Spinal cord (tissue), 10 donors: ENCODE measurements around the gene ITGAD. TPM values are rescaled to one million over a fixed set of nuclear protein-coding genes. Genes with fewer than 3 reads are reported as not detected.
A peak's percentile ranks its signal among the peaks of the same experiment; 100 is the strongest.

Source experiments
- DNase-seq, 6 donors: peaks; one replicate each; pipeline versions ENCODE4 v3.0.0 to v3.0.0-alpha.2; 2013 to 2015; ENCODE audit warnings: low spot score in 6 of 6, low read depth in 4 of 6
- H3K27ac ChIP-seq: one replicate; pipeline ENCODE4 v1.5.1; 2013; ENCODE audit warnings: low read depth, low read length, control low read depth
- H3K27me3 ChIP-seq: one replicate; pipeline ENCODE4 v1.6.1; 2013; ENCODE audit warnings: low read length; ENCODE audit not compliant: control insufficient read depth, insufficient read depth
- H3K36me3 ChIP-seq: one replicate; pipeline ENCODE4 v1.6.1; 2013; ENCODE audit warnings: low read length; ENCODE audit not compliant: control insufficient read depth, insufficient read depth
- H3K4me1 ChIP-seq: one replicate; pipeline ENCODE4 v1.6.1; 2013; ENCODE audit warnings: low read length; ENCODE audit not compliant: control insufficient read depth, insufficient read depth
- H3K4me3 ChIP-seq: one replicate; pipeline ENCODE4 v1.5.1; 2013; ENCODE audit warnings: low read depth, low read length, control low read depth
- H3K9me3 ChIP-seq: one replicate; pipeline ENCODE4 v1.6.1; 2013; ENCODE audit warnings: low read length; ENCODE audit not compliant: control insufficient read depth, insufficient read depth
- WGBS: methylation state at CpG from one replicate; pipeline ENCODE4 v1.1.5; 2013; ENCODE audit warnings: missing lambda C conversion rate; ENCODE audit not compliant: insufficient coverage; 5-methylcytosine and 5-hydroxymethylcytosine counted together
- polyA plus RNA-seq, 2 donors: library from polyadenylated mRNA; unstranded; fragments of 120-200 nt; gene quantifications; one replicate each; pipeline ENCODE4 v1.2.1, GENCODE V29; 2013; ENCODE audit not compliant: insufficient read length in 2 of 2
- total RNA-seq, 2 donors: library from RNA; depleted of rRNA in 1 of 2; stranded (reverse); fragments of 120-200 nt in 1 of 2; fragments of >200 nt in 1 of 2; gene quantifications; one replicate each; pipeline versions ENCODE4 v1.2.3 to v1.2.4, GENCODE V29; 2013 to 2014
- donor health status: healthy.

Gene ITGAD
- total and polyA plus RNA-seq, 4 donors = 0.06 to 0.50 TPM; not detected in 2

DNA sequence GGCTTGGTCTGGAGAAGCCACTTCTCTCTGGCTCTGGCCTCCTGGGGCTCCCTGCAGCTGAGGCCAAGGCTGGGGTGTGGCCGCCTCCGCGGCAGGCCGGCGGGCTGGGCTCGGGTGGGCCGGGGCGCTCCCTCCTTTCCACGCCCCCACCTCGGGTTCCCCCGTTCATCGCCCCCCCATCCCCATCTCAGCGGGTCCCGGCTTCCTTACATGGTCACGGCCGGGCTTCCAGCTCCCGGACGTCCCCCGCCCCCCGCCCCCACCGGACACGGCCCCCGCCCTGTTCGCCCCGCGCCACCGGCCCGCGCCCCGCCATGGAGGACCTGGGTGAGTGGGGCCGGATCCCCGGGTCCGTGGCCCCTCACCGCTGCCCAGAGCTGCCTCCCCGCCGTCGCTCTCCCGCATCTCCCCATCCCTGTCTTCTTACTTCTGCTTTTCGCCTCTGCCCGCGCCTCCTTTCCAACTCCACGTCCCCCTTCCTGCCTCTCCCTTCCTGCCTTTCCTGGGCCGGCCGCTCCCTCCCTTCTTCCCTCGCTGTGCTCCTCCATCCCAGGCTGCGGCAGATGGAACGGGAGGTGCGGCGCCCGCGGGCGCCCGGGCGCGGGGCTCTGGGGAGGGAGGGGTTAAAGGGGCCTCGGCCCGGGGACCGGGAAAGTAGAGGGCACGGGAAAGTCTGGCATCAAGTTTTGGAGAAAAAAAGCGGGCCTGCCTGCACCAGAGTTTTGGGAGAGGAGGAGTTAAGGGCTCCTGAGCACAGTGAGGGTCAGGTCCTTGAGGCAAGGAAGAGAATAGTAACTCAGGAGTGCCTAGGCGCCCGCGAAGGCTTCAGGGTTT lies 79.0 kb downstream of the ITGAD start, which contains the start of gene TGFB1I1:
TSS of gene TGFB1I1 (plus strand) at position 278 of the 834 bp plus-strand sequence. CDS start at position 315, 37 bp downstream.
- Histone ChIP-seq H3K4me3 (peak within 1 kb of the TSS; percentile 60), H3K27ac (peak within 1 kb of the TSS; percentile 91), H3K36me3 (peaks cover 23% of the 10 kb centered on the region), H3K9me3 (no peaks in the 10 kb centered on the region), H3K27me3 (peaks cover 35% of the 10 kb centered on the region), H3K4me1 (peaks cover 29% of the 10 kb centered on the region)
- under 1% methylated on average over 36 of the region's 63 CpGs for WGBS
- peak in 2 of 6 donors; percentile 28 to 71 for DNase-seq

DNA sequence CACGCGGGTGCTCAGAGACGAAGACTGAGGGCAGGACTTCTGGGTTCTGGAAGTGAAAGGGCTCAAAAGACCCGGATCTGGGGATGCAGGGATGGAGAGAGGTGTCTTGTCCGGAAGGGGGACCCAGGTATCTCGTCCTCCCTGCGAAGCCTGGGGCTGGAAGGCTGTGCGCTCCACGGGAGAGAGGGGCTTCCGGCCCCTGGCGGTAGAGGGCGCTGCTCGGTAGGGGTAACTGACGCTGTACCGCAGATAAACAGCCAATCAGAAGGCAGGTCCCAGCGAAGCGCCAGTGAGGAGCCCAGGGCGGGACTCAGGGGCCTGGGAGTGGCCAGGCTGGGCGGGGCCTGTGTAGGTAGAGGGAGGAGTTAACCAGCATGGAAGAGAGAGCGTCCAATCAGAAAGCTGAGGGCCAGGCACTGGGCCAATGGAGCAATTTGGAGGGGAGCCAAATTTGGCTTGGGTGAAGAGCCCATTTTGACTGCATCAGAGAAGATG lies 79.6 kb downstream of the ITGAD start:
- Histone ChIP-seq H3K9me3 (no peaks in the 10 kb centered on the region), H3K4me3 (peak overlapping the region; percentile 60), H3K36me3 (peaks cover 25% of the 10 kb centered on the region), H3K4me1 (peaks cover 35% of the 10 kb centered on the region), H3K27ac (peak overlapping the region; percentile 91), H3K27me3 (peaks cover 42% of the 10 kb centered on the region)
- WGBS = 24% methylated on average over 20 of the region's 20 CpGs
- peak in 2 of 6 donors; percentile 80 to 85 for DNase-seq

DNA sequence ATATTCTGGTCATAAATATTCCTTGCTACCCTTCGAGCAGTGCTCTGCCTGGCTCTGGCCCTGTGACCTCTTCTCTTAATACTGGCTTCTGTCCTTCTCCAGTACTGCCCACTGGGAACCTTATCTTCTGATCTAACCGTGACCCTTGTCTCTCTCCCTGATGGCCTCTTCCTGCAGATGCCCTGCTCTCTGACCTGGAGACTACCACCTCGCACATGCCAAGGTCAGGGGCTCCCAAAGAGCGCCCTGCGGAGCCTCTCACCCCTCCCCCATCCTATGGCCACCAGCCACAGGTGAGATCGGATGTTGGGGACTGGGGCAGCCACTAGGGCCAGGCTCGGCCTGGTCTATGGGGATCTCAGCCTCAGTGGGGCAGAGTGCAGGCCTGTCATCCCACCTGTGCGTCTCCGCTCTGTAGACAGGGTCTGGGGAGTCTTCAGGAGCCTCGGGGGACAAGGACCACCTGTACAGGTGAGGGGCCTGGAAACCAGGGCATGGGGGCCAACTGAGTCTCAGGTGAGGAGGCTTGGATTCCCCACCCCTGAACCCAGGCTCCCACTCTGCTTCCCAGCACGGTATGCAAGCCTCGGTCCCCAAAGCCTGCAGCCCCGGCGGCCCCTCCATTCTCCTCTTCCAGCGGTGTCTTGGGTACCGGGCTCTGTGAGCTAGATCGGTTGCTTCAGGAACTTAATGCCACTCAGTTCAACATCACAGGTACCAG lies 80.3 kb downstream of the ITGAD start:
- peaks cover 35% of the 10 kb centered on the region for H3K4me1 ChIP-seq
- peaks cover 26% of the 10 kb centered on the region for H3K36me3 ChIP-seq
- peaks cover 43% of the 10 kb centered on the region for H3K27me3 ChIP-seq
- no peaks in the 10 kb centered on the region for H3K9me3 ChIP-seq
- 89% methylated on average over 17 of the region's 17 CpGs for WGBS
- no peak overlapping the region for H3K4me3 ChIP-seq
- DNase-seq = no peak
- no peak overlapping the region for H3K27ac ChIP-seq

DNA sequence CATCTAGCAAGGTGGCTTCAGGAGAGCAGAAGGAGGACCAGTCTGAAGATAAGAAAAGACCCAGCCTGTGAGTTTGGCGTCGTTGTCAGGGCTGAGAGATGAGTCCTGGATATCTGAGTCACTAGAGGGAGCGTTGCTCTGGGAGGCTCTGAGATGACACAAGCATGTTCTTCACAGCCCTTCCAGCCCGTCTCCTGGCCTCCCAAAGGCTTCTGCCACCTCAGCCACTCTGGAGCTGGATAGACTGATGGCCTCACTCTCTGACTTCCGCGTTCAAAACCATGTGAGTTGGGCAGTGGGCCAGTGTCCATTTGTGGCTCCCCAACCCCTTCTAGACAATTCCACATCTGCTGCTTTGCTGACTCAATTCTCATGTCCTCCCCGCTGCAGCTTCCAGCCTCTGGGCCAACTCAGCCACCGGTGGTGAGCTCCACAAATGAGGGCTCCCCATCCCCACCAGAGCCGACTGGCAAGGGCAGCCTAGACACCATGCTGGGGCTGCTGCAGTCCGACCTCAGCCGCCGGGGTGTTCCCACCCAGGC lies 81.1 kb downstream of the ITGAD start:
- Histone ChIP-seq H3K27ac (no peak overlapping the region), H3K36me3 (peaks cover 29% of the 10 kb centered on the region)
- WGBS = 70% methylated on average over 12 of the region's 12 CpGs

DNA sequence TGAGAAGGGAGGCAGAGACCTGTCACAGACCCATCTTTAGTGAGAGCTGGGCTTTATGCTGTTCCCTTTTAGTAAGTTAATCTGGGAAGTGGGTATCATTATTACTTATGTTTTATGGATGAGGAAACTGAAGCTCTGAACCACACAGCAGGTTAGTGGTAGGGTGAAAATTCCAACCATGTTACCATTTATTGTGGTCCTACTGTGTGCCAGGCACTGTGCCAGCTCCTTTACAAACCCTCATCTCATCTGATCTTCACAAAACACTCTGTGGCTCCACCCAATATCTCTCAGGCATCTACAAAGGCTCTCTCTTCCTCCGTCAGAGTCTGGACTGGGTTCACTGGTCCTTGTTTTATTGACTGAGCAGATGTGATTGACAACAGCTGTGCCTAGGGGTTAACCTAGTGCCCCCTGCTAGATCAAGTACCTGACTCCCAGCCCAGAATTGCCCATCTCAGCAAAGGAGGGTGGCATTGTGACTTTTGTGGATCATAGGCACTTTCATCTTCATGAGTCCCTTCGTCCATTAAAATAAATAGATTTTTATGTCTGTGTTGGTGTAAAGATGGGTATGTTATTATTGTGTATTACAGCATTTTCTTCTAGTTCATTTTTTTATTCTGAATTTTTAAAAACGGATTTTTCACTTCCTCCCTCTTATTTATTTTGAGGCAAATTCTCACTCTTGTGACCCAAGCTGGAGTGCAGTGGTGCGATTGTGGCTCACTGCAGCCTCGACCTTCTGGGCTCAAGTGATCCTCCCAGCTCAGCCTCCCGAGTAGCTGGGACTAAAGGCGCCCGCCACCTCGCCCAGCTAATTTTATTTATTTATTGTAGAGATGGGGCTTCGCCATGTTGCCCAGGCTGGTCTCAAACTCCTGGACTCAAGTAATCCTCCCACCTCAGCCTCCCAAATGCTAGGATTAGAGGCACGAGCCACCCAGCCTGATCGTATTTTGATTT lies 81.9 kb downstream of the ITGAD start:
- no peak for DNase-seq
- H3K27me3 ChIP-seq = peaks cover 46% of the 10 kb centered on the region
- WGBS = 88% methylated on average over 3 of the region's 12 CpGs
- no peak overlapping the region for H3K27ac ChIP-seq
- no peaks in the 10 kb centered on the region for H3K9me3 ChIP-seq
- no peak overlapping the region for H3K4me3 ChIP-seq
- peaks cover 35% of the 10 kb centered on the region for H3K4me1 ChIP-seq
- peaks cover 29% of the 10 kb centered on the region for H3K36me3 ChIP-seq

More for the DNA sequence above, 81.1 kb downstream of the ITGAD start:
- Histone ChIP-seq H3K27me3 (peaks cover 46% of the 10 kb centered on the region), H3K4me1 (peaks cover 35% of the 10 kb centered on the region), H3K9me3 (no peaks in the 10 kb centered on the region), H3K4me3 (no peak overlapping the region)
- DNase-seq = no peak

DNA sequence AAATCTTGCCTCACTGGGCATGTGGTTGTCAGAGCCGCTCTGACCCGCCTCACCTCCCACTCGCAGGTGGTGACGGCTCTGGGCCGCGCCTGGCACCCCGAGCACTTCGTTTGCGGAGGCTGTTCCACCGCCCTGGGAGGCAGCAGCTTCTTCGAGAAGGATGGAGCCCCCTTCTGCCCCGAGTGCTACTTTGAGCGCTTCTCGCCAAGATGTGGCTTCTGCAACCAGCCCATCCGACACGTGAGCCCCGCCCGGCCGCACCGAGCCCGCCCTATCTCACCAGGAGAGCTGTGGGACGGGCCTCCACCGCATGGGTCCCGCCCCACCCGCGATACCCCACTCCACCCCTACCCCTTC lies 82.8 kb downstream of the ITGAD start:
- Histone ChIP-seq H3K9me3 (no peaks in the 10 kb centered on the region), H3K4me3 (no peak overlapping the region), H3K27me3 (peaks cover 46% of the 10 kb centered on the region), H3K36me3 (peaks cover 29% of the 10 kb centered on the region), H3K27ac (no peak overlapping the region), H3K4me1 (peaks cover 35% of the 10 kb centered on the region)
- WGBS = 30% methylated on average over 24 of the region's 26 CpGs
- DNase-seq = no peak

Other genes starting within 250 kb of the ITGAD start
- 1 to 10 TPM; 1.4 to 2.8 TPM for gene PRSS36, start 243.3 kb upstream of the ITGAD start, total RNA-seq
- gene PRSS36, start 243.3 kb upstream of the ITGAD start, polyA plus RNA-seq = 10 to 100 TPM; 10.5 TPM
- 10 to 100 TPM; 49.9 to 59.2 TPM for gene FUS, start 213.2 kb upstream of the ITGAD start, total RNA-seq
- 100 to 1,000 TPM; 554 to 673 TPM for gene FUS, start 213.2 kb upstream of the ITGAD start, polyA plus RNA-seq
- 10 to 100 TPM; 10.6 to 14.3 TPM for gene PYCARD, start 190.6 kb upstream of the ITGAD start, total RNA-seq
- 1 to 10 TPM; 6.8 to 7.6 TPM for gene PYCARD, start 190.6 kb upstream of the ITGAD start, polyA plus RNA-seq
- under 1 TPM; 0.22 to 0.50 TPM for gene TRIM72, start 179.2 kb upstream of the ITGAD start, total RNA-seq
- gene TRIM72, start 179.2 kb upstream of the ITGAD start, polyA plus RNA-seq = 1 to 10 TPM in 1 of 2 donors, under 1 TPM in 1; 0.90 to 1.1 TPM
- 1 to 10 TPM in 1 of 2 donors, not detected in 1; 1.3 TPM for gene PYDC1, start 176.2 kb upstream of the ITGAD start, total RNA-seq
- 1 to 10 TPM in 1 of 2 donors, under 1 TPM in 1; 0.86 to 2.0 TPM for gene PYDC1, start 176.2 kb upstream of the ITGAD start, polyA plus RNA-seq
- 10 to 100 TPM in 1 of 2 donors, 1 to 10 TPM in 1; 5.4 to 10.0 TPM for gene ITGAM, start 133.4 kb upstream of the ITGAD start, total RNA-seq
- 1 to 10 TPM; 4.2 to 5.6 TPM for gene ITGAM, start 133.4 kb upstream of the ITGAD start, polyA plus RNA-seq
- gene ITGAX, start 38.2 kb upstream of the ITGAD start, total RNA-seq = 1 to 10 TPM; 2.8 to 7.2 TPM
- gene ITGAX, start 38.2 kb upstream of the ITGAD start, polyA plus RNA-seq = 1 to 10 TPM; 7.0 to 9.3 TPM
- gene COX6A2, start 35.0 kb downstream of the ITGAD start, total RNA-seq = not detected
- 1 to 10 TPM; 1.0 to 3.2 TPM for gene COX6A2, start 35.0 kb downstream of the ITGAD start, polyA plus RNA-seq
- gene ZNF843, start 49.5 kb downstream of the ITGAD start, total RNA-seq = 1 to 10 TPM; 1.9 TPM
- 1 to 10 TPM; 6.1 to 8.6 TPM for gene ZNF843, start 49.5 kb downstream of the ITGAD start, polyA plus RNA-seq
- 10 to 100 TPM in 1 of 2 donors, 1 to 10 TPM in 1; 8.6 to 10.1 TPM for gene ARMC5, start 66.2 kb downstream of the ITGAD start, total RNA-seq
- gene ARMC5, start 66.2 kb downstream of the ITGAD start, polyA plus RNA-seq = 10 to 100 TPM; 23.9 to 24.7 TPM
- gene TGFB1I1, start 78.8 kb downstream of the ITGAD start, total RNA-seq = 10 to 100 TPM in 1 of 2 donors, 1 to 10 TPM in 1; 8.1 to 14.3 TPM
- 10 to 100 TPM; 15.8 to 22.7 TPM for gene TGFB1I1, start 78.8 kb downstream of the ITGAD start, polyA plus RNA-seq
- gene SLC5A2, start 89.8 kb downstream of the ITGAD start, total RNA-seq = 1 to 10 TPM in 1 of 2 donors, under 1 TPM in 1; 0.40 to 1.3 TPM
- 10 to 100 TPM; 11.0 to 13.6 TPM for gene SLC5A2, start 89.8 kb downstream of the ITGAD start, polyA plus RNA-seq
- 10 to 100 TPM; 45.0 to 53.1 TPM for gene RUSF1, start 115.1 kb downstream of the ITGAD start, total RNA-seq
- gene RUSF1, start 115.1 kb downstream of the ITGAD start, polyA plus RNA-seq = 100 to 1,000 TPM in 1 of 2 donors, 10 to 100 TPM in 1; 76.9 to 102 TPM
- gene AHSP, start 134.6 kb downstream of the ITGAD start, total RNA-seq = 100 to 1,000 TPM in 1 of 2 donors, 10 to 100 TPM in 1; 46.4 to 114 TPM
- gene AHSP, start 134.6 kb downstream of the ITGAD start, polyA plus RNA-seq = 1 to 10 TPM; 4.2 to 5.4 TPM